Measurements from ENCODE around the gene SEC14L5.

DNA sequence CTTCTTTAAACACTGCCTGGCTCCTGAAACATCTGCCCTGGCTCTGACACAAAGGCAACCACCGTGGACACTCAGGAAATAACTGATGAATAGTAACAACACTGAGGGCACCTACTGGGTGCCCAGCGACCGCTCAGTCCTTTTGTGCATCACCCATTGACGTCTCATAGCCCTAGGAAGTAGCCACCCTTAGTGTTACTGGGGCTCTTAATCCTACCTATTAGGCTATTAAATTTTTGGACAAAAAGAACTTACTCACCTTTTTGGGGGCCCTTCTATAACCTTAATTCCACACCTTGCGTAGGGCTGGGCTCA is 32.9 kb upstream of the SEC14L5 start:
- TF ChIP-seq ZNF184 (tag by site-specific recombination; IDR thresholded peaks at IDR 0.05) (no peak), ZNF311 (tag by site-specific recombination; IDR thresholded peaks at IDR 0.05; ENCODE audit: borderline replicate concordance) (no peak), ZNF555 (tag by site-specific recombination; conservative IDR thresholded peaks at IDR 0.05) (no peak)
- TF ChIP-seq, protein P1, sequence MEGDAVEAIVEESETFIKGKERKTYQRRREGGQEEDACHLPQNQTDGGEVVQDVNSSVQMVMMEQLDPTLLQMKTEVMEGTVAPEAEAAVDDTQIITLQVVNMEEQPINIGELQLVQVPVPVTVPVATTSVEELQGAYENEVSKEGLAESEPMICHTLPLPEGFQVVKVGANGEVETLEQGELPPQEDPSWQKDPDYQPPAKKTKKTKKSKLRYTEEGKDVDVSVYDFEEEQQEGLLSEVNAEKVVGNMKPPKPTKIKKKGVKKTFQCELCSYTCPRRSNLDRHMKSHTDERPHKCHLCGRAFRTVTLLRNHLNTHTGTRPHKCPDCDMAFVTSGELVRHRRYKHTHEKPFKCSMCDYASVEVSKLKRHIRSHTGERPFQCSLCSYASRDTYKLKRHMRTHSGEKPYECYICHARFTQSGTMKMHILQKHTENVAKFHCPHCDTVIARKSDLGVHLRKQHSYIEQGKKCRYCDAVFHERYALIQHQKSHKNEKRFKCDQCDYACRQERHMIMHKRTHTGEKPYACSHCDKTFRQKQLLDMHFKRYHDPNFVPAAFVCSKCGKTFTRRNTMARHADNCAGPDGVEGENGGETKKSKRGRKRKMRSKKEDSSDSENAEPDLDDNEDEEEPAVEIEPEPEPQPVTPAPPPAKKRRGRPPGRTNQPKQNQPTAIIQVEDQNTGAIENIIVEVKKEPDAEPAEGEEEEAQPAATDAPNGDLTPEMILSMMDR (tag by site-specific recombination; IDR thresholded peaks at IDR 0.05), result no peak
- TF ChIP-seq, protein P2, sequence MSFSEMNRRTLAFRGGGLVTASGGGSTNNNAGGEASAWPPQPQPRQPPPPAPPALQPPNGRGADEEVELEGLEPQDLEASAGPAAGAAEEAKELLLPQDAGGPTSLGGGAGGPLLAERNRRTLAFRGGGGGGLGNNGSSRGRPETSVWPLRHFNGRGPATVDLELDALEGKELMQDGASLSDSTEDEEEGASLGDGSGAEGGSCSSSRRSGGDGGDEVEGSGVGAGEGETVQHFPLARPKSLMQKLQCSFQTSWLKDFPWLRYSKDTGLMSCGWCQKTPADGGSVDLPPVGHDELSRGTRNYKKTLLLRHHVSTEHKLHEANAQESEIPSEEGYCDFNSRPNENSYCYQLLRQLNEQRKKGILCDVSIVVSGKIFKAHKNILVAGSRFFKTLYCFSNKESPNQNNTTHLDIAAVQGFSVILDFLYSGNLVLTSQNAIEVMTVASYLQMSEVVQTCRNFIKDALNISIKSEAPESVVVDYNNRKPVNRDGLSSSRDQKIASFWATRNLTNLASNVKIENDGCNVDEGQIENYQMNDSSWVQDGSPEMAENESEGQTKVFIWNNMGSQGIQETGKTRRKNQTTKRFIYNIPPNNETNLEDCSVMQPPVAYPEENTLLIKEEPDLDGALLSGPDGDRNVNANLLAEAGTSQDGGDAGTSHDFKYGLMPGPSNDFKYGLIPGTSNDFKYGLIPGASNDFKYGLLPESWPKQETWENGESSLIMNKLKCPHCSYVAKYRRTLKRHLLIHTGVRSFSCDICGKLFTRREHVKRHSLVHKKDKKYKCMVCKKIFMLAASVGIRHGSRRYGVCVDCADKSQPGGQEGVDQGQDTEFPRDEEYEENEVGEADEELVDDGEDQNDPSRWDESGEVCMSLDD (tag by site-specific recombination; IDR thresholded peaks at IDR 0.05), result no peak

Measured in HEK293 (cell line).